Neural cell (in vitro differentiated cells): ENCODE measurements around the gene DCP1A. TPM values are rescaled to one million over a fixed set of nuclear protein-coding genes. Genes with fewer than 3 reads are reported as not detected.
A peak's percentile ranks its signal among the peaks of the same experiment; 100 is the strongest.
"Not testable (repeated sequence)": the region's sequence is repeated elsewhere in the genome, so short reads cannot be mapped to it uniquely, and the experiment has no call there.

Experiments used
- H2AFZ ChIP-seq: fragments of 200-600, 300-800 bp; sonication (generic), shearing (Covaris generic); 2 replicates; pipeline ENCODE4 v1.6.0; 2014; ENCODE audit warnings: low read depth, mild to moderate bottlenecking, antibody characterized with exemption, low read length, moderate library complexity
- H3F3A ChIP-seq: fragments of 200-600 bp; shearing (Covaris generic); 2 replicates; pipeline ENCODE4 v1.6.1; 2016; ENCODE audit warnings: mild to moderate bottlenecking, moderate library complexity, mixed read lengths, antibody characterized with exemption, low read length; ENCODE audit not compliant: insufficient read depth, poor library complexity, severe bottlenecking
- H3K27ac ChIP-seq: fragments of 200-600, 300-800 bp; sonication (generic), shearing (Covaris generic); 2 replicates; pipeline ENCODE4 v1.5.1; 2014; ENCODE audit warnings: mild to moderate bottlenecking, low read length, moderate library complexity
- H3K27me3 ChIP-seq: fragments of 300-800, 200-600 bp; sonication (generic), shearing (Covaris generic); 2 replicates; pipeline ENCODE4 v1.6.0; 2014; ENCODE audit warnings: mild to moderate bottlenecking, low read depth, low read length, moderate library complexity; ENCODE audit not compliant: insufficient read depth
- H3K36me3 ChIP-seq: fragments of 300-800, 200-600 bp; sonication (generic), shearing (Covaris generic); 2 replicates; pipeline ENCODE4 v1.5.1; 2014; ENCODE audit warnings: mild to moderate bottlenecking, antibody characterized with exemption, low read length, moderate library complexity; ENCODE audit not compliant: insufficient read depth
- H3K4me2 ChIP-seq: fragments of 300-800, 200-600 bp; sonication (generic), shearing (Covaris generic); 2 replicates; pipeline ENCODE4 v1.6.0; 2014; ENCODE audit warnings: mild to moderate bottlenecking, low read length
- H3K4me3 ChIP-seq: fragments of 300-800, 200-600 bp; sonication (generic), shearing (Covaris generic); 2 replicates; pipeline ENCODE4 v1.5.1; 2014; ENCODE audit warnings: mild to moderate bottlenecking, low read length, moderate library complexity
- H3K79me2 ChIP-seq: fragments of 200-600 bp; shearing (Covaris generic); replicated peaks from 2 replicates; pipeline ENCODE4 v1.6.0; 2014; ENCODE audit warnings: mild to moderate bottlenecking, low read length, moderate library complexity; ENCODE audit not compliant: insufficient read depth
- H3K9ac ChIP-seq: fragments of 300-800, 200-600 bp; sonication (generic), shearing (Covaris generic); 2 replicates; pipeline ENCODE4 v1.6.1; 2016; ENCODE audit warnings: mild to moderate bottlenecking, low read length, mixed read lengths
- H3K9me2 ChIP-seq: fragments of 200-600 bp; shearing (Covaris generic); 2 replicates; pipeline ENCODE4 v1.6.1; 2016; ENCODE audit warnings: mild to moderate bottlenecking, low read length, mixed read lengths; ENCODE audit not compliant: insufficient read depth
- H3K9me3 ChIP-seq: fragments of 200-600, 300-800 bp; sonication (generic), shearing (Covaris generic); 2 replicates; pipeline ENCODE4 v1.6.1; 2016; ENCODE audit warnings: mild to moderate bottlenecking, mixed run types, low read length, moderate library complexity, mixed read lengths
- H4K20me1 ChIP-seq: fragments of 200-600 bp; shearing (Covaris generic); 2 replicates; pipeline ENCODE4 v1.6.1; 2016; ENCODE audit warnings: mild to moderate bottlenecking, mixed run types; ENCODE audit not compliant: insufficient read depth
- EZH2 ChIP-seq: fragments of 200-600, 300-800 bp; shearing (Covaris generic), sonication (generic); IDR thresholded peaks from 2 replicates; pipeline ENCODE4 v1.6.1; 2014; ENCODE audit warnings: antibody characterized with exemption, low read length, borderline replicate concordance, mild to moderate bottlenecking; ENCODE audit not compliant: insufficient read depth, poor library complexity, severe bottlenecking
- MXI1 ChIP-seq: fragments of 450-650 bp; conservative IDR thresholded peaks from 2 replicates; pipeline ENCODE4 v1.6.1; 2014; ENCODE audit warnings: antibody characterized with exemption, mild to moderate bottlenecking; ENCODE audit not compliant: poor library complexity, severe bottlenecking
- POLR2AphosphoS5 ChIP-seq: IDR thresholded peaks from 2 replicates; pipeline ENCODE4 v1.6.1; 2012
- RAD21 ChIP-seq: fragments of 450-650 bp; conservative IDR thresholded peaks from 2 replicates; pipeline ENCODE4 v1.6.1; 2014; ENCODE audit warnings: antibody characterized with exemption, mild to moderate bottlenecking, moderate library complexity
- SMC3 ChIP-seq: fragments of 450-650 bp; conservative IDR thresholded peaks from 2 replicates; pipeline ENCODE4 v1.6.1; 2014; ENCODE audit warnings: antibody characterized with exemption, mild to moderate bottlenecking, moderate library complexity; ENCODE audit not compliant: poor library complexity
- TAF1 ChIP-seq: IDR thresholded peaks from 2 replicates; pipeline ENCODE4 v1.6.1; 2012; ENCODE audit warnings: low read depth
- polyA plus RNA-seq: library from polyadenylated mRNA; depleted of rRNA; stranded (reverse); fragments of >200 nt; gene quantifications from 2 replicates; pipeline ENCODE4 v1.2.3, GENCODE V29; 2014
- TF ChIP-seq, protein P1 (sequence below): fragments of 450-650 bp; IDR thresholded peaks from 2 replicates; pipeline ENCODE4 v1.5.1; 2014; ENCODE audit warnings: antibody characterized with exemption, mild to moderate bottlenecking, moderate library complexity; ENCODE audit not compliant: poor library complexity, severe bottlenecking
- TF ChIP-seq, protein P2 (sequence below): IDR thresholded peaks from 2 replicates; pipeline ENCODE4 v1.6.1; 2012; ENCODE audit warnings: borderline replicate concordance

Gene DCP1A
- polyA plus RNA-seq, 1 donor from 2014 or later, result 12.5 TPM

GRCh38 chr3:53350652-53351051 is 3.3 kb upstream of the DCP1A start:
- Histone ChIP-seq H3K9ac (no peak overlapping the region), H3K4me3 (no peak overlapping the region), H3K79me2 (peaks cover 15% of the 10 kb centered on the region), H3F3A (no peaks in the 10 kb centered on the region), H3K27ac (no peak overlapping the region), H3K27me3 (no peaks in the 10 kb centered on the region), H3K36me3 (no peaks in the 10 kb centered on the region), H3K4me2 (no peak overlapping the region), H3K9me2 (no peaks in the 10 kb centered on the region), H4K20me1 (no peaks in the 10 kb centered on the region), H3K9me3 (no peaks in the 10 kb centered on the region), H2AFZ (no peak overlapping the region)
- TF ChIP-seq MXI1, result no peak
- no peak for TF ChIP-seq EZH2
- TF ChIP-seq SMC3, result peak; percentile 15
- TF ChIP-seq RAD21, result no peak
- TF ChIP-seq, protein P1, sequence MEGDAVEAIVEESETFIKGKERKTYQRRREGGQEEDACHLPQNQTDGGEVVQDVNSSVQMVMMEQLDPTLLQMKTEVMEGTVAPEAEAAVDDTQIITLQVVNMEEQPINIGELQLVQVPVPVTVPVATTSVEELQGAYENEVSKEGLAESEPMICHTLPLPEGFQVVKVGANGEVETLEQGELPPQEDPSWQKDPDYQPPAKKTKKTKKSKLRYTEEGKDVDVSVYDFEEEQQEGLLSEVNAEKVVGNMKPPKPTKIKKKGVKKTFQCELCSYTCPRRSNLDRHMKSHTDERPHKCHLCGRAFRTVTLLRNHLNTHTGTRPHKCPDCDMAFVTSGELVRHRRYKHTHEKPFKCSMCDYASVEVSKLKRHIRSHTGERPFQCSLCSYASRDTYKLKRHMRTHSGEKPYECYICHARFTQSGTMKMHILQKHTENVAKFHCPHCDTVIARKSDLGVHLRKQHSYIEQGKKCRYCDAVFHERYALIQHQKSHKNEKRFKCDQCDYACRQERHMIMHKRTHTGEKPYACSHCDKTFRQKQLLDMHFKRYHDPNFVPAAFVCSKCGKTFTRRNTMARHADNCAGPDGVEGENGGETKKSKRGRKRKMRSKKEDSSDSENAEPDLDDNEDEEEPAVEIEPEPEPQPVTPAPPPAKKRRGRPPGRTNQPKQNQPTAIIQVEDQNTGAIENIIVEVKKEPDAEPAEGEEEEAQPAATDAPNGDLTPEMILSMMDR, result peak; percentile 40
- TF ChIP-seq POLR2AphosphoS5, result no peak
- TF ChIP-seq, protein P2, sequence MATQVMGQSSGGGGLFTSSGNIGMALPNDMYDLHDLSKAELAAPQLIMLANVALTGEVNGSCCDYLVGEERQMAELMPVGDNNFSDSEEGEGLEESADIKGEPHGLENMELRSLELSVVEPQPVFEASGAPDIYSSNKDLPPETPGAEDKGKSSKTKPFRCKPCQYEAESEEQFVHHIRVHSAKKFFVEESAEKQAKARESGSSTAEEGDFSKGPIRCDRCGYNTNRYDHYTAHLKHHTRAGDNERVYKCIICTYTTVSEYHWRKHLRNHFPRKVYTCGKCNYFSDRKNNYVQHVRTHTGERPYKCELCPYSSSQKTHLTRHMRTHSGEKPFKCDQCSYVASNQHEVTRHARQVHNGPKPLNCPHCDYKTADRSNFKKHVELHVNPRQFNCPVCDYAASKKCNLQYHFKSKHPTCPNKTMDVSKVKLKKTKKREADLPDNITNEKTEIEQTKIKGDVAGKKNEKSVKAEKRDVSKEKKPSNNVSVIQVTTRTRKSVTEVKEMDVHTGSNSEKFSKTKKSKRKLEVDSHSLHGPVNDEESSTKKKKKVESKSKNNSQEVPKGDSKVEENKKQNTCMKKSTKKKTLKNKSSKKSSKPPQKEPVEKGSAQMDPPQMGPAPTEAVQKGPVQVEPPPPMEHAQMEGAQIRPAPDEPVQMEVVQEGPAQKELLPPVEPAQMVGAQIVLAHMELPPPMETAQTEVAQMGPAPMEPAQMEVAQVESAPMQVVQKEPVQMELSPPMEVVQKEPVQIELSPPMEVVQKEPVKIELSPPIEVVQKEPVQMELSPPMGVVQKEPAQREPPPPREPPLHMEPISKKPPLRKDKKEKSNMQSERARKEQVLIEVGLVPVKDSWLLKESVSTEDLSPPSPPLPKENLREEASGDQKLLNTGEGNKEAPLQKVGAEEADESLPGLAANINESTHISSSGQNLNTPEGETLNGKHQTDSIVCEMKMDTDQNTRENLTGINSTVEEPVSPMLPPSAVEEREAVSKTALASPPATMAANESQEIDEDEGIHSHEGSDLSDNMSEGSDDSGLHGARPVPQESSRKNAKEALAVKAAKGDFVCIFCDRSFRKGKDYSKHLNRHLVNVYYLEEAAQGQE, result no peak

DNA sequence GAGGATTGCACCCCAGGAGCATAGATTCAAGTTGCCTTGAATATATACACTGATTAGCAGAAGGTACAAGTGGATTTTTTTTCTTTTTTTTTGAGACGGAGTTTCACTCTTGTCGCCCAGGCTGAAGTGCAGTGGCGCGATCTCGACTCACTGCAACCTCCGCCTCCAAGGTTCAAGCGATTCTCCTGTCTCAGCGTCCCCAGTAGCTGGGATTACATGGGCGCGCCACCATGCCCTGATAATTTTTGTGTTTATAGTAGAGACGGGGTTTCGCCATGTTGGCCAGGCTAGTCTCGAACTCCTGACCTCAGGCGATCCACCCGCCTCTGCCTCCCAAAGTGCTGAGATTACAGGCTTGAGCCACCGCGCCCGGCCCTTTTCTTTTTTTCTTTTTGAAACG is 775 bp upstream of the DCP1A start:
- Histone ChIP-seq H3K79me2 (peaks cover 32% of the 10 kb centered on the region), H3K9ac (peak overlapping the region; percentile 99), H3K4me2 (peak overlapping the region; percentile 93), H2AFZ (peak overlapping the region; percentile 99), H3K4me3 (peak overlapping the region; percentile 95), H3K27ac (peak overlapping the region; percentile 93)
- H3K36me3 ChIP-seq, H3K9me3 ChIP-seq, H4K20me1 ChIP-seq, H3F3A ChIP-seq, H3K27me3 ChIP-seq, H3K9me2 ChIP-seq: not testable (repeated sequence)

- peaks cover 32% of the 10 kb centered on the region for H3K79me2 ChIP-seq
Observed at GRCh38 chr3:53346922-53347260, 452 bp downstream of the DCP1A start.

More at GRCh38 chr3:53346922-53347260, 452 bp downstream of the DCP1A start:
- Histone ChIP-seq H3K4me3 (peak overlapping the region; percentile 95), H2AFZ (peak overlapping the region; percentile 100), H3K9me3 (no peaks in the 10 kb centered on the region), H3K4me2 (peak overlapping the region; percentile 42), H3F3A (no peaks in the 10 kb centered on the region), H3K27me3 (no peaks in the 10 kb centered on the region), H4K20me1 (no peaks in the 10 kb centered on the region), H3K36me3 (no peaks in the 10 kb centered on the region), H3K9me2 (no peaks in the 10 kb centered on the region), H3K9ac (peak overlapping the region; percentile 99), H3K27ac (peak overlapping the region; percentile 93)
- no peak for TF ChIP-seq POLR2AphosphoS5
- no peak for TF ChIP-seq TAF1
- no peak for TF ChIP-seq EZH2
- TF ChIP-seq SMC3, result no peak
- TF ChIP-seq MXI1, result no peak
- TF ChIP-seq, protein P1, result no peak
